LNCaP clone FGC (cell line): ENCODE results near the gene BNC1.
"Not testable (repeated sequence)": the region's sequence is repeated elsewhere in the genome, so short reads cannot be mapped to it uniquely, and the experiment has no call there.

ENCODE experiments used
- DNase-seq: peaks from one replicate; pipeline ENCODE4 v3.0.0-alpha.2; 2011; ENCODE audit warnings: low read depth
- H3K4me3 ChIP-seq: 2 replicates; pipeline ENCODE4 v1.5.1; 2011; ENCODE audit warnings: mild to moderate bottlenecking, low read depth, low read length, control low read depth
- CTCF ChIP-seq: IDR thresholded peaks from 2 replicates; pipeline ENCODE4 v1.5.1; 2012; ENCODE audit warnings: mild to moderate bottlenecking; ENCODE audit not compliant: control insufficient read depth, insufficient read depth; ENCODE audit errors: extremely low read depth

The BNC1 gene

GRCh38 chr15:83282141-83282540 lies 2.3 kb downstream of the BNC1 start:
- no peak for DNase-seq
- TF ChIP-seq CTCF = no peak
- no peak overlapping the region for H3K4me3 ChIP-seq

- H3K4me3 ChIP-seq = no peak overlapping the region
- TF ChIP-seq CTCF = no peak
- DNase-seq = no peak
These were observed 6.3 kb downstream of the BNC1 start for GRCh38 chr15:83278191-83278590.

GRCh38 chr15:83276661-83277060 lies 7.8 kb downstream of the BNC1 start:
- H3K4me3 ChIP-seq = no peak overlapping the region
- no peak for DNase-seq
- TF ChIP-seq CTCF = no peak

GRCh38 chr15:83275412-83275811 lies 9.1 kb downstream of the BNC1 start:
- H3K4me3 ChIP-seq = no peak overlapping the region
- TF ChIP-seq CTCF = no peak
- no peak for DNase-seq

- no peak for DNase-seq
- no peak for TF ChIP-seq CTCF
- no peak overlapping the region for H3K4me3 ChIP-seq
These were observed 14.3 kb downstream of the BNC1 start for GRCh38 chr15:83270176-83270575.

GRCh38 chr15:83268147-83268546 lies 16.3 kb downstream of the BNC1 start:
- H3K4me3 ChIP-seq = no peak overlapping the region
- DNase-seq = no peak
- TF ChIP-seq CTCF = no peak

- no peak overlapping the region for H3K4me3 ChIP-seq
- TF ChIP-seq CTCF = no peak
- DNase-seq = no peak
These were observed 21.7 kb downstream of the BNC1 start for GRCh38 chr15:83262594-83263315.

- not testable (repeated sequence) for DNase-seq, H3K4me3 ChIP-seq
These were observed 22.3 kb downstream of the BNC1 start for GRCh38 chr15:83262181-83262580.
